Nephron progenitor cell (in vitro differentiated cells): ENCODE measurements around the gene AXL.
"Not testable (repeated sequence)": the region's sequence is repeated elsewhere in the genome, so short reads cannot be mapped to it uniquely, and the experiment has no call there.

ENCODE experiments used
- DNase-seq: peaks from one replicate; pipeline ENCODE4 v3.0.0; 2021
- H3K27ac Mint-ChIP-seq: 2 replicates; pipeline ENCODE4 v1.8.0; 2021; ENCODE audit warnings: mild to moderate bottlenecking, moderate library complexity, mixed read lengths
- H3K27me3 Mint-ChIP-seq: 2 replicates; pipeline ENCODE4 v1.8.0; 2021; ENCODE audit warnings: mild to moderate bottlenecking, low read depth, mixed read lengths; ENCODE audit not compliant: poor library complexity
- H3K36me3 Mint-ChIP-seq: 2 replicates; pipeline ENCODE4 v1.8.0; 2021; ENCODE audit warnings: low read depth, mixed read lengths
- H3K4me1 Mint-ChIP-seq: 2 replicates; pipeline ENCODE4 v1.8.0; 2021; ENCODE audit warnings: mixed read lengths
- H3K4me3 Mint-ChIP-seq: 2 replicates; pipeline ENCODE4 v1.8.0; 2021; ENCODE audit warnings: mild to moderate bottlenecking, moderate library complexity, mixed read lengths
- H3K9me3 Mint-ChIP-seq: 2 replicates; pipeline ENCODE4 v1.8.0; 2021; ENCODE audit warnings: mild to moderate bottlenecking, moderate library complexity, mixed read lengths
- TF ChIP-seq, protein P1 (sequence below): fragments of 200-600 bp; sonication (generic); IDR thresholded peaks from 2 replicates; pipeline ENCODE4 v1.5.0; 2021; ENCODE audit warnings: antibody characterized with exemption

AXL gene

DNA sequence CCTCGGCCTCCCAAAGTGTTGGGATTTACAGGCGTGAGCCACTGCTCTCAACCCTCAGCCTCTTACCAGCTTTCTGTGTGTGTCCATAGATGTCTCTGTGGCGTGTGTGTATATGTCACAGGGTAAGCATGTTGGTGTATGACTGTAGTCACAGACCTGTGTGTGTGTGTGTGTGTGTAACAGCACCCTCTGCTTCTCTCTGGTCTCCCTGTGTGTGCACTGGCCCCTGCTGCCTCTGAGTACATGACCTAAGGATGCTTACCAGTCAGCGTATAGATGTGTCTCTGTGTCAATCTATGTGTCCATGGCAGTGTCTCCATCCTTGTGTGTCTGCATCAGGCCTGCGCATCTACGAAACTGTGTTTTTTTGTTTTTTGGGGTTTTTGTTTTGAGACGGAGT, 5.6 kb downstream of the AXL start:
- DNase-seq: no peak
- no peaks in the 10 kb centered on the region for H3K9me3 Mint-ChIP-seq
- TF ChIP-seq, protein P1, sequence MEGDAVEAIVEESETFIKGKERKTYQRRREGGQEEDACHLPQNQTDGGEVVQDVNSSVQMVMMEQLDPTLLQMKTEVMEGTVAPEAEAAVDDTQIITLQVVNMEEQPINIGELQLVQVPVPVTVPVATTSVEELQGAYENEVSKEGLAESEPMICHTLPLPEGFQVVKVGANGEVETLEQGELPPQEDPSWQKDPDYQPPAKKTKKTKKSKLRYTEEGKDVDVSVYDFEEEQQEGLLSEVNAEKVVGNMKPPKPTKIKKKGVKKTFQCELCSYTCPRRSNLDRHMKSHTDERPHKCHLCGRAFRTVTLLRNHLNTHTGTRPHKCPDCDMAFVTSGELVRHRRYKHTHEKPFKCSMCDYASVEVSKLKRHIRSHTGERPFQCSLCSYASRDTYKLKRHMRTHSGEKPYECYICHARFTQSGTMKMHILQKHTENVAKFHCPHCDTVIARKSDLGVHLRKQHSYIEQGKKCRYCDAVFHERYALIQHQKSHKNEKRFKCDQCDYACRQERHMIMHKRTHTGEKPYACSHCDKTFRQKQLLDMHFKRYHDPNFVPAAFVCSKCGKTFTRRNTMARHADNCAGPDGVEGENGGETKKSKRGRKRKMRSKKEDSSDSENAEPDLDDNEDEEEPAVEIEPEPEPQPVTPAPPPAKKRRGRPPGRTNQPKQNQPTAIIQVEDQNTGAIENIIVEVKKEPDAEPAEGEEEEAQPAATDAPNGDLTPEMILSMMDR: no peak
- peaks cover 14% of the 10 kb centered on the region for H3K36me3 Mint-ChIP-seq
- peak overlapping the region; percentile 48 for H3K27ac Mint-ChIP-seq
- peaks cover 66% of the 10 kb centered on the region for H3K4me1 Mint-ChIP-seq
- H3K27me3 Mint-ChIP-seq: peaks cover 14% of the 10 kb centered on the region
- H3K4me3 Mint-ChIP-seq: no peak overlapping the region

DNA sequence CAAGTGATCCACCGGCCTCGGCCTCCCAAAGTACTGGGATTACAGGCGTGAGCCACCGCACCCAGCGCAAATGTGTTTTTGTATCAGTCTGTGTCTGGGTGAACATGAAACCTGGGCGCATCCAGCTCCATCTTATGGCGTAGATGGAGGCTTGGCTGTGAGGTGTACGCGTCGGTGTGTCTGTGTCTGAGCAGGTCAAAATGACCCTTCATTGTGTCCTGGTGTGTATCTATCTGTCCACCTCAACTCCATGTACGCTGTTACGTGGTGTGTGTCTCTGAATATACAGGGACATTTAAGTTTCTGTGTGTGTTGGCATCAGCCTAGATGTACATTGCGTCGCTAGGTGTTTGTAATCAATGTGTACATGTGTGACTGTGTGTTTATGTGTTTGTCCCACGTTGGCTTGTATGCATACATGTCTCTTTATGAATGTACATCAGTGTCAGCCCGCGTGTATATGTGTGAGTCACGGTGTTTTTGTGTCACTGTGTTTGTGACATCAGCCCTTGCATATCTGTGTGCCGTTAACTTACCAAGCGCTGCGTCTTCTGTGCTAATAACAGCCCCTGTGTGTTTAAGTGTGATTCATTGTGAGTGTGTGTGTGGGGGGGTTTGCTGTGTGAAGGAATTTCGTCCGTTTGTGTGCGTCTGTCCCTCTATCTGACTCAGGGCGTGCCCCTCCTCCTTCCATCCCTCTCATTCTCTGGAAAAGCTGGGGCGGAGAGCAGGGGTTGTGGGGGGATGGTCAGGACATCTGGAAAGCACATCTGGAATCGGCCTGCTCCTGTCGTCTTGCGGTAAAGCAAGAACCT, 6.4 kb downstream of the AXL start:
- TF ChIP-seq, protein P1: no peak
- Mint-ChIP-seq H3K4me3 (peak overlapping the region; percentile 73), H3K36me3 (peaks cover 14% of the 10 kb centered on the region), H3K9me3 (no peaks in the 10 kb centered on the region), H3K27ac (peak overlapping the region; percentile 10), H3K4me1 (peaks cover 58% of the 10 kb centered on the region), H3K27me3 (peaks cover 7% of the 10 kb centered on the region)
- no peak for DNase-seq

DNA sequence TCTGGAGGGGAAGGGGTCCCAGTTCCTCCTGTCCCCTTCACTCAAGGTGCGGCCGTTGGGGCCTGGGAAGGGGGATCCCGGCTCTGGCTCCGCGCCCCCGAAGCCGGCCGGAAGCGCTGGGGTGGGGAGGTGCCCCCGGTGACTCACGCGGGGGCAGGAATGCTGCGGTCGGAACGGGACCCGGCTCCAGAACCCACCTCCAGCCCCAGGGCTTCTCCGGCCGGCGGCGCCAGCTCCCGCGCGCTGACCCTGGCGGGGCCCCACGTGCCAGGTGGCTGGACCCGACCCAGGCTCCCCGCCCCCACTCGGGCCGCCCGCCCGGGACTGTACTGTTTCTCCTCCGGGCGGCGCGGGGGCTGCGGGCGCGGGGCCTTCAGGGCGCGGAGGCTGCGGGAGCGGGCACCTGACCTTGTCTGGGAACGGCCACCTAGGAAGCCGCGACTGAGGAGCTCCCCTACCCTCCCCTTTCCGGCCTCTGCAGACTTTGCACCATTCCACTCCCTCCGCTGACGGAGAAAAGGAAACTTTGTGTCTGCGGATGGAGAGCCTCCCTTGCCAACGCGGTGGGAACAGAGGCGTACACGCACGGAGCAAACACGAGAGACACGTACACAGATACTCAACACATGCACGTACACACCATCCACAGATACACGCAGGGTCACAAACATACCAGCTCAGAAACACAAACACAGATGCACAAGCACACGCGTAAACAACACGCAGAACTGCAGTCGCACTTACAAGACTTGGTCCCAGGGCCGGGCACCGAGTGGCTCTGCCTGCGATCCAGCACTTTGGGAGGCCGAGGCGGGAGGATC, 7.2 kb downstream of the AXL start:
- Mint-ChIP-seq H3K9me3 (no peaks in the 10 kb centered on the region), H3K27me3 (peaks cover 3% of the 10 kb centered on the region), H3K27ac (peak overlapping the region; percentile 63), H3K36me3 (peaks cover 9% of the 10 kb centered on the region), H3K4me1 (peaks cover 50% of the 10 kb centered on the region), H3K4me3 (peak overlapping the region; percentile 76)
- peak; percentile 76 for DNase-seq
- TF ChIP-seq, protein P1: no peak

DNA sequence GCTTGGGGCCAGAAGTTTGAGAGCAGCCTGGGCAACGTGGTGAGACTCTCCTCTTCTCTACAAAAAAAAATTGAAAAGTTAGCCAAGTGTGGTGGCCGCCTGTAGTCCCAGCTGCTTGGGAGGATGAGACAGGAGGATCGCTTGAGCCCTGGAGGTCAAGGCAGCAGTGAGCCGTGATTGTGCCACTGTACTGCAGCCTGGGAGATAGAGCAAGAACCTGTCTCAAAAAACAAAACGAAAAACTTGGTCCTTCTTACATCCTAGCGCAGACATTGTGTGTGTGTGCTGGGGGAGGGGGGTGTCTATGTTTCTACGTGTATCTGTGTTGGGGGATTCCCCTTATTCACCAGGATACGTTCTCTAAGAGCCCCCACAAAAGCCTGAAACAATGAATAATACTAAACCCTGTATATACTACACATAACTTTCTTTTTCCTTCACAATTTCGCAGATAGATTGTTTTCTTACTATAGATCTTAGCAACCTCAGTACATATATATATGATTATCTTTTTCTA, 7.9 kb downstream of the AXL start:
- Mint-ChIP-seq H3K27me3 (peaks cover 3% of the 10 kb centered on the region), H3K4me1 (peaks cover 48% of the 10 kb centered on the region)
- no peak for DNase-seq

DNA sequence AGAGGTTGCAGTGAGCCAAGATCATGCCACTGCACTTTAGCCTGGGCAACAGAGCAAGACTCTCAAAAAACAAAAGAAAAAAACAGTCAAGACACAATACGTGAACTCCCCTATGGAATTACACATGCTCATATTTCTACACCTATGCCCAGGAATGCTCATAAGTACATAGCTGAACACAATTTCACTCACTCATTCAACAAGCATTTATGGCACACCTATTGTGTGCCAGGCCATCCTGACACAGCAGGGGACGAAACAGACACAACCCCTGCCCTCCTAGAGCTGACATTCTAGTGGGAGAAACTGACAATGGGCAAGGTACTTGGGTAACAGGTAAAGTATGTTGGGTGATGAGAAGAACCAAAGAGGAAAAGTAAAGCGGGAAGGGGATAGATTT, 9.5 kb downstream of the AXL start:
- peaks cover 3% of the 10 kb centered on the region for H3K27me3 Mint-ChIP-seq
- no peak overlapping the region for H3K27ac Mint-ChIP-seq
- H3K9me3 Mint-ChIP-seq: no peaks in the 10 kb centered on the region
- H3K36me3 Mint-ChIP-seq: no peaks in the 10 kb centered on the region
- peaks cover 32% of the 10 kb centered on the region for H3K4me1 Mint-ChIP-seq
- DNase-seq: no peak
- H3K4me3 Mint-ChIP-seq: no peak overlapping the region
- TF ChIP-seq, protein P1: no peak

More for the DNA sequence above, 7.9 kb downstream of the AXL start:
- Mint-ChIP-seq H3K4me3 (peak overlapping the region; percentile 76), H3K9me3 (no peaks in the 10 kb centered on the region), H3K36me3 (peaks cover 5% of the 10 kb centered on the region), H3K27ac (peak overlapping the region; percentile 15)
- TF ChIP-seq, protein P1: no peak

DNA sequence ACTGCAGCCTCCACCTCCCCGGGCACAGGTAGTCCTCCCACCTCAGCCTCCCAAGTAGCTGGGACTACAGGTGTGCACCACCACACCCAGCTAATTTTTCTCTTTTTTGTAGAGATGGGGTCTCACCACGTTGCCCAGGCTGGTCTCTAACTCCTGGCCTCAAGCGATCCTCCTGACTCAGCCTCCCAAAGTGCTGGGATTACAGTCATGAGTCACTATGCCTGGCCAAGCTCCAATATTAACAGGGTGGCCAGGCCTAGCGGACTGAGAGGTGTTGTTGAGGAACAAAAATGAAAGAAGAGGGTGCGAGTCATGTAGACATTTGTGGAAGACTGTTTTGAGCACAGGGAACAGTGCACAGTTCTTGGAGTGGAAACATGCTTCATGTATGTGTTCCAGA, 10.3 kb downstream of the AXL start:
- not testable (repeated sequence) for H3K27me3 Mint-ChIP-seq, H3K9me3 Mint-ChIP-seq, H3K4me3 Mint-ChIP-seq, DNase-seq, H3K27ac Mint-ChIP-seq, H3K36me3 Mint-ChIP-seq
- H3K4me1 Mint-ChIP-seq: peaks cover 24% of the 10 kb centered on the region
